Measurements from ENCODE around the gene VPS50.

Gene VPS50

DNA sequence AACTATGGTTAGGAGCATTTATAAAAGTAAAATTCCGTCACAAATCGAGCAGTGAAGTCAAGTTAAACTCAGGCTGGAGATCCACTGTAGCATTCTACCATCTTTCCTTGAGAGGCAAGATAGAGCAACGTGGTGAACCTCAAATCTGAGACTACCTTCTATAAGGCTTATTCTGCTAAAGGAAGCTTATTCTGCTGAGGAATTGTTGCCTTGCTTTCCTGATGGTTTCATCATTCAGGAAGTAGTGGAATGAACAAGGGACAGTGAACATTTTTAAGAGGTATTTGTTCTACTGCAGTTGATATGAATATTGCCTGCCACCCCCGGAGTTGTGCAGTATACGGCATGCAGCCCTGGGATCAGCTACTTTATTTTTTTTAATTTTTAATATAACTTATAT is 170.8 kb downstream of the VPS50 start:
- TF ChIP-seq, protein P1, sequence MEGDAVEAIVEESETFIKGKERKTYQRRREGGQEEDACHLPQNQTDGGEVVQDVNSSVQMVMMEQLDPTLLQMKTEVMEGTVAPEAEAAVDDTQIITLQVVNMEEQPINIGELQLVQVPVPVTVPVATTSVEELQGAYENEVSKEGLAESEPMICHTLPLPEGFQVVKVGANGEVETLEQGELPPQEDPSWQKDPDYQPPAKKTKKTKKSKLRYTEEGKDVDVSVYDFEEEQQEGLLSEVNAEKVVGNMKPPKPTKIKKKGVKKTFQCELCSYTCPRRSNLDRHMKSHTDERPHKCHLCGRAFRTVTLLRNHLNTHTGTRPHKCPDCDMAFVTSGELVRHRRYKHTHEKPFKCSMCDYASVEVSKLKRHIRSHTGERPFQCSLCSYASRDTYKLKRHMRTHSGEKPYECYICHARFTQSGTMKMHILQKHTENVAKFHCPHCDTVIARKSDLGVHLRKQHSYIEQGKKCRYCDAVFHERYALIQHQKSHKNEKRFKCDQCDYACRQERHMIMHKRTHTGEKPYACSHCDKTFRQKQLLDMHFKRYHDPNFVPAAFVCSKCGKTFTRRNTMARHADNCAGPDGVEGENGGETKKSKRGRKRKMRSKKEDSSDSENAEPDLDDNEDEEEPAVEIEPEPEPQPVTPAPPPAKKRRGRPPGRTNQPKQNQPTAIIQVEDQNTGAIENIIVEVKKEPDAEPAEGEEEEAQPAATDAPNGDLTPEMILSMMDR (IDR thresholded peaks at IDR 0.05; ENCODE audit: low read depth, low read length), result no peak
- no peak for DNase-seq

DNA sequence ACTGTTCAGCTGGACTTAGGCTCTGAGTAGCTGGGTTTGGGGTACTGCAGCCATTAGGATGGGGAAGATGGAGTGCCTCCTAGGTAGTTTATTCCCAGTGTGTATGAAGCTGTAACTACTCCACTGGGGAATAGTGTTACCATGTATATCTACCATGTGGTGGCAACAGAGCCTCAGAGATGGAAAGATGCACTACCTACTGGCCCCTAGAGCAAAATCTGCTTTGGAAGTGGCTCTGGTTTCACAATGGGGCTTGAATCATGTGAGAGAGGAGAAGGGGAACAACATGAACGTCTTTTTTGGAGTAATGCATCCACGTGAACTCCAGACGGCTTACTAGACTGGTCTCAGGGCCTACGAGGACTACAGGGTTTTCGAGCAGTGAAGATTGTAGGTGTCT is 175.1 kb downstream of the VPS50 start:
- Histone ChIP-seq H3K27me3 (ENCODE audit: insufficient read depth, low read depth, severe bottlenecking) (no peaks in the 10 kb centered on the region), H3K36me3 (no peaks in the 10 kb centered on the region), H3K27ac (no peak overlapping the region), H3K9me3 (ENCODE audit: severe bottlenecking) (no peaks in the 10 kb centered on the region), H3K4me3 (ENCODE audit: low read depth, low read length) (no peak overlapping the region)
- DNase-seq, result no peak
- TF ChIP-seq, protein P1 (IDR thresholded peaks at IDR 0.05; ENCODE audit: low read depth, low read length), result no peak

More for the DNA sequence above, 170.8 kb downstream of the VPS50 start:
- no peaks in the 10 kb centered on the region for H3K27me3 ChIP-seq (ENCODE audit: insufficient read depth, low read depth, severe bottlenecking)
- H3K27ac ChIP-seq, result no peak overlapping the region
- H3K36me3 ChIP-seq, result no peaks in the 10 kb centered on the region
- no peaks in the 10 kb centered on the region for H3K9me3 ChIP-seq (ENCODE audit: severe bottlenecking)
- no peak overlapping the region for H3K4me3 ChIP-seq (ENCODE audit: low read depth, low read length)

DNA sequence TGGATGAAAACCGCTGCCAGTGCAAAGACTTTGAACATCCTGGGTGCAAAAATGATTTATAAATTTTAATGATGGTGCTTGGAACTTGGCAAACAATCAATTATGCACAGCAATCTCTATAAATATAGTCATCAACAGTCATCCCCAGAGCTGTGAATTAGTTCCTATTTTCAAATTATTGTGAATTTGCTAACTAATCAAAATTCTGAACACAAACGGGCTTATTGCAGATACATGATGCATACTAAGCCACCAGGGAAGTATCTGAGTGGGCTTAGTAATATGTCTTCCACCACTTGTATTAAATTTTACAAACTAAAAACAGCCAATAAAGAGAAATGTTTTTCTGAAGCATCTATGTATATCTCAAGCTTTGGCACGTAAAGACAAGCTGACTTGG is 177.2 kb downstream of the VPS50 start:
- no peak for DNase-seq
- Histone ChIP-seq H3K4me3 (ENCODE audit: low read depth, low read length) (no peak overlapping the region), H3K27me3 (ENCODE audit: insufficient read depth, low read depth, severe bottlenecking) (no peaks in the 10 kb centered on the region), H3K9me3 (ENCODE audit: severe bottlenecking) (no peaks in the 10 kb centered on the region), H3K27ac (no peak overlapping the region), H3K36me3 (no peaks in the 10 kb centered on the region)
- TF ChIP-seq, protein P1 (IDR thresholded peaks at IDR 0.05; ENCODE audit: low read depth, low read length), result no peak
